Anterior cingulate cortex (tissue), 58 donors: ENCODE results near the gene SLC27A1.

Source experiments
- DNase-seq, 58 donors: peaks; one replicate each; lab custom pipeline; 2025; lab: John Stamatoyannopoulos, UW

The SLC27A1 gene

GRCh38 chr19:17470068-17470841, at the start of gene SLC27A1:
SLC27A1 (plus strand) TSS chr19:17470524; CDS start chr19:17470541, 17 bp downstream.
- DNase-seq, result peak; percentile 89 to 100 (median 99)

GRCh38 chr19:17421942-17422341, 48.4 kb upstream of the SLC27A1 start:
- no peak for DNase-seq

- peak in 1 of 58 donors; percentile 11 for DNase-seq
These were observed 46.7 kb upstream of the SLC27A1 start for GRCh38 chr19:17423429-17424208.

GRCh38 chr19:17424743-17425365, 45.5 kb upstream of the SLC27A1 start:
- peak in 39 of 58 donors; percentile 4 to 72 (median 23) for DNase-seq

- DNase-seq, result no peak
These were observed 40.6 kb upstream of the SLC27A1 start for GRCh38 chr19:17429641-17430113.

- no peak for DNase-seq
These were observed 38.9 kb upstream of the SLC27A1 start for GRCh38 chr19:17431417-17431816.

- no peak for DNase-seq
These were observed 35.1 kb upstream of the SLC27A1 start for GRCh38 chr19:17435218-17435617.

GRCh38 chr19:17436094-17436873, 34.0 kb upstream of the SLC27A1 start:
- no peak for DNase-seq

- DNase-seq, result no peak
These were observed 33.5 kb upstream of the SLC27A1 start for GRCh38 chr19:17436874-17437267.

- peak in 6 of 58 donors; percentile 4 to 14 (median 12) for DNase-seq
These were observed 28.9 kb upstream of the SLC27A1 start for GRCh38 chr19:17441241-17442021.

GRCh38 chr19:17445526-17446165, 24.7 kb upstream of the SLC27A1 start:
- no peak for DNase-seq

- peak in 1 of 58 donors; percentile 14 for DNase-seq
These were observed 22.6 kb upstream of the SLC27A1 start for GRCh38 chr19:17447704-17448130.

GRCh38 chr19:17448131-17448967, 22.0 kb upstream of the SLC27A1 start, which contains the start of gene TMEM221:
TMEM221 (minus strand) TSS chr19:17448668; CDS start chr19:17448462, 206 bp downstream.
- DNase-seq, result peak in 10 of 58 donors; percentile 2 to 29 (median 17)

GRCh38 chr19:17450264-17451075, 19.9 kb upstream of the SLC27A1 start:
- DNase-seq, result no peak

- no peak for DNase-seq
These were observed 18.5 kb upstream of the SLC27A1 start for GRCh38 chr19:17451820-17452219.

GRCh38 chr19:17454576-17455071, 15.7 kb upstream of the SLC27A1 start:
- no peak for DNase-seq
